H9 (cell line): ENCODE results near the gene JADE2. TPM values are rescaled to one million over a fixed set of nuclear protein-coding genes. Genes with fewer than 3 reads are reported as not detected.
A peak's percentile ranks its signal among the peaks of the same experiment; 100 is the strongest.

Experiments used
- DNase-seq: peaks from one replicate; pipeline ENCODE4 v3.0.0-alpha.2; 2017
- H2AFZ ChIP-seq: one replicate; pipeline ENCODE4 v1.6.1; 2013; ENCODE audit warnings: mild to moderate bottlenecking, low read length, control low read depth, moderate library complexity
- H2AK5ac ChIP-seq: 2 replicates; pipeline ENCODE4 v1.6.1; 2013; ENCODE audit warnings: low read length, control low read depth, mixed read lengths; ENCODE audit not compliant: insufficient read length
- H2BK120ac ChIP-seq: one replicate; pipeline ENCODE4 v1.6.1; 2013; ENCODE audit warnings: low read depth, mild to moderate bottlenecking, low read length, control low read depth, inconsistent platforms; ENCODE audit not compliant: poor library complexity, severe bottlenecking
- H2BK12ac ChIP-seq: 2 replicates; pipeline ENCODE4 v1.6.1; 2013; ENCODE audit warnings: low read length, control low read depth, mixed read lengths, low read depth; ENCODE audit not compliant: insufficient read length
- H2BK15ac ChIP-seq: 2 replicates; pipeline ENCODE4 v1.6.1; 2013; ENCODE audit warnings: low read depth, low read length, control low read depth
- H2BK20ac ChIP-seq: one replicate; pipeline ENCODE4 v1.6.1; 2013; ENCODE audit warnings: low read depth, mild to moderate bottlenecking, low read length, control low read depth, inconsistent platforms; ENCODE audit not compliant: poor library complexity, severe bottlenecking
- H2BK5ac ChIP-seq: 2 replicates; pipeline ENCODE4 v1.6.1; 2013; ENCODE audit warnings: low read length, control low read depth, mixed read lengths; ENCODE audit not compliant: insufficient read length
- H3K14ac ChIP-seq: 2 replicates; pipeline ENCODE4 v1.6.1; 2013; ENCODE audit warnings: low read length, control low read depth; ENCODE audit not compliant: insufficient read depth
- H3K18ac ChIP-seq: 2 replicates; pipeline ENCODE4 v1.6.1; 2013; ENCODE audit warnings: low read depth, mild to moderate bottlenecking, mixed read lengths, low read length, control low read depth; ENCODE audit not compliant: insufficient read length
- H3K23ac ChIP-seq: 2 replicates; pipeline ENCODE4 v1.6.1; 2013; ENCODE audit warnings: low read length, control low read depth, mixed read lengths, low read depth; ENCODE audit not compliant: insufficient read length
- H3K23me2 ChIP-seq: 2 replicates; pipeline ENCODE4 v1.6.1; 2013; ENCODE audit warnings: low read depth, mild to moderate bottlenecking, mixed read lengths, low read length, control low read depth; ENCODE audit not compliant: insufficient read length, poor library complexity, severe bottlenecking
- H3K27ac ChIP-seq: 2 replicates; pipeline ENCODE4 v1.5.1; 2013; ENCODE audit warnings: low read length, control low read depth, mixed read lengths, low read depth; ENCODE audit not compliant: insufficient read length
- H3K27me3 ChIP-seq: 2 replicates; pipeline ENCODE4 v1.6.1; 2013; ENCODE audit warnings: low read length, control low read depth, inconsistent platforms; ENCODE audit not compliant: insufficient read depth
- H3K4ac ChIP-seq: 2 replicates; pipeline ENCODE4 v1.6.1; 2013; ENCODE audit warnings: low read depth, mild to moderate bottlenecking, control low read depth, inconsistent platforms, low read length, moderate library complexity
- H3K4me1 ChIP-seq: 2 replicates; pipeline ENCODE4 v1.6.1; 2013; ENCODE audit warnings: low read length, control low read depth, inconsistent platforms; ENCODE audit not compliant: insufficient read depth
- H3K4me2 ChIP-seq: 2 replicates; pipeline ENCODE4 v1.6.1; 2013; ENCODE audit warnings: low read length, control low read depth, mixed read lengths; ENCODE audit not compliant: insufficient read length, insufficient read depth
- H3K56ac ChIP-seq: 2 replicates; pipeline ENCODE4 v1.6.1; 2013; ENCODE audit warnings: low read depth, mild to moderate bottlenecking, mixed read lengths, low read length, control low read depth; ENCODE audit not compliant: insufficient read length
- H3K79me1 ChIP-seq: 2 replicates; pipeline ENCODE4 v1.6.1; 2013; ENCODE audit warnings: low read depth, mild to moderate bottlenecking, moderate library complexity, low read length, control low read depth, inconsistent platforms; ENCODE audit not compliant: insufficient read depth, poor library complexity, severe bottlenecking
- H3K79me2 ChIP-seq: 2 replicates; pipeline ENCODE4 v1.6.1; 2013; ENCODE audit warnings: low read length, control low read depth, inconsistent platforms; ENCODE audit not compliant: insufficient read depth
- H3K9ac ChIP-seq: 2 replicates; pipeline ENCODE4 v1.6.1; 2013; ENCODE audit warnings: low read length, control low read depth, mixed read lengths; ENCODE audit not compliant: insufficient read length; ENCODE audit errors: extremely low read depth
- H3K9me3 ChIP-seq: one replicate; pipeline ENCODE4 v1.6.1; 2013; ENCODE audit warnings: low read depth, low read length, inconsistent platforms; ENCODE audit not compliant: control insufficient read depth
- H3T11ph ChIP-seq: one replicate; pipeline ENCODE4 v1.6.1; 2013; ENCODE audit warnings: mild to moderate bottlenecking, low read length, control low read depth, inconsistent platforms
- H4K20me1 ChIP-seq: one replicate; pipeline ENCODE4 v1.6.1; 2013; ENCODE audit not compliant: control insufficient read depth, insufficient read length, insufficient read depth
- H4K5ac ChIP-seq: 2 replicates; pipeline ENCODE4 v1.6.1; 2013; ENCODE audit warnings: low read depth, mild to moderate bottlenecking, mixed read lengths, low read length, control low read depth; ENCODE audit not compliant: insufficient read length
- H4K8ac ChIP-seq: replicated peaks from 2 replicates; pipeline ENCODE4 v1.6.1; 2013; ENCODE audit warnings: low read length, control low read depth, mixed read lengths, low read depth; ENCODE audit not compliant: insufficient read length
- H4K91ac ChIP-seq: 2 replicates; pipeline ENCODE4 v1.6.1; 2013; ENCODE audit warnings: low read depth, mild to moderate bottlenecking, moderate library complexity, mixed read lengths, low read length, control low read depth; ENCODE audit not compliant: insufficient read length
- H3K27ac Mint-ChIP-seq, 3 experiments: 2 replicates in 2 of 3; 3 replicates in 1 of 3; pipeline ENCODE4 v1.8.0; 2020 to 2021; ENCODE audit warnings: mixed read lengths in 3 of 3, mild to moderate bottlenecking in 1 of 3, moderate library complexity in 1 of 3
- H3K27me3 Mint-ChIP-seq: 2 replicates; pipeline ENCODE4 v1.8.0; 2021; ENCODE audit warnings: low read depth, mild to moderate bottlenecking, moderate library complexity, mixed read lengths
- H3K36me3 Mint-ChIP-seq, 3 experiments: 2 replicates in 2 of 3; 3 replicates in 1 of 3; pipeline ENCODE4 v1.8.0; 2020 to 2021; ENCODE audit warnings: low read depth in 3 of 3, mixed read lengths in 3 of 3; ENCODE audit not compliant: insufficient read depth in 1 of 3
- H3K4me1 Mint-ChIP-seq, 2 experiments: 2 replicates each; pipeline ENCODE4 v1.8.0; 2020; ENCODE audit warnings: mixed read lengths in 2 of 2
- H3K4me3 Mint-ChIP-seq, 2 experiments: 2 replicates in 1 of 2; 3 replicates in 1 of 2; pipeline ENCODE4 v1.8.0; 2020 to 2021; ENCODE audit warnings: mild to moderate bottlenecking in 2 of 2, mixed read lengths in 2 of 2, moderate library complexity in 1 of 2
- H3K9me3 Mint-ChIP-seq, 2 experiments: 2 replicates in 1 of 2; 3 replicates in 1 of 2; pipeline ENCODE4 v1.8.0; 2020; ENCODE audit warnings: mild to moderate bottlenecking in 2 of 2, mixed read lengths in 2 of 2, moderate library complexity in 1 of 2
- WGBS: extraction: QIAGEN DNeasy Blood & Tissue Kit; methylation state at CpG from one replicate; pipeline ENCODE4 v1.1.7; 2013; ENCODE audit warnings: missing lambda C conversion rate, low lambda C conversion rate, mixed read lengths; ENCODE audit not compliant: insufficient read length; ENCODE audit errors: extremely low coverage; 5-methylcytosine and 5-hydroxymethylcytosine counted together
- total RNA-seq: library from RNA; stranded (reverse); gene quantifications from 2 replicates; pipeline ENCODE4 v1.2.1, GENCODE V29; 2021
- TF ChIP-seq, protein P1 (sequence below): fragments of 200-600 bp; sonication (generic); conservative IDR thresholded peaks from 3 replicates; pipeline ENCODE4 v1.8.0; 2021; ENCODE audit warnings: antibody characterized with exemption, mild to moderate bottlenecking

The JADE2 gene
- total RNA-seq, 1 experiment from 2014 or later, result 99.7 TPM

- WGBS, result no CpG with 5 or more reads among the region's 9 CpGs
- no peaks in the 10 kb centered on the region for H3K27me3 Mint-ChIP-seq
- Histone ChIP-seq H3K9ac (peak overlapping the region; percentile 17), H3K23me2 (no peaks in the 10 kb centered on the region), H3K79me1 (no peaks in the 10 kb centered on the region), H3K14ac (peak overlapping the region; percentile 77), H2BK20ac (no peak overlapping the region), H3K18ac (peak overlapping the region; percentile 78), H4K91ac (peak overlapping the region; percentile 65), H4K20me1 (no peaks in the 10 kb centered on the region), H3T11ph (peak overlapping the region; percentile 26), H3K4ac (peak overlapping the region; percentile 15; the same call in 1 of the 2 replicates), H4K5ac (peak overlapping the region; percentile 19), H2AFZ (no peak overlapping the region), H3K79me2 (no peaks in the 10 kb centered on the region), H3K27me3 (no peaks in the 10 kb centered on the region), H3K27ac (peak overlapping the region; percentile 49), H2BK12ac (peak overlapping the region; percentile 100), H2BK5ac (peak overlapping the region; percentile 6), H3K9me3 (no peaks in the 10 kb centered on the region), H4K8ac (no peak overlapping the region), H2AK5ac (peak overlapping the region; percentile 46), H3K56ac (no peak overlapping the region), H2BK120ac (no peak overlapping the region), H3K23ac (no peak overlapping the region), H2BK15ac (no peak overlapping the region), H3K4me2 (peak overlapping the region; percentile 9), H3K4me1 (peaks cover 14% of the 10 kb centered on the region; the same call in 1 of the 2 replicates)
- peak overlapping the region; percentile 93 to 99 (median 96) for H3K27ac Mint-ChIP-seq
- peak; percentile 93 for DNase-seq
- TF ChIP-seq, protein P1, sequence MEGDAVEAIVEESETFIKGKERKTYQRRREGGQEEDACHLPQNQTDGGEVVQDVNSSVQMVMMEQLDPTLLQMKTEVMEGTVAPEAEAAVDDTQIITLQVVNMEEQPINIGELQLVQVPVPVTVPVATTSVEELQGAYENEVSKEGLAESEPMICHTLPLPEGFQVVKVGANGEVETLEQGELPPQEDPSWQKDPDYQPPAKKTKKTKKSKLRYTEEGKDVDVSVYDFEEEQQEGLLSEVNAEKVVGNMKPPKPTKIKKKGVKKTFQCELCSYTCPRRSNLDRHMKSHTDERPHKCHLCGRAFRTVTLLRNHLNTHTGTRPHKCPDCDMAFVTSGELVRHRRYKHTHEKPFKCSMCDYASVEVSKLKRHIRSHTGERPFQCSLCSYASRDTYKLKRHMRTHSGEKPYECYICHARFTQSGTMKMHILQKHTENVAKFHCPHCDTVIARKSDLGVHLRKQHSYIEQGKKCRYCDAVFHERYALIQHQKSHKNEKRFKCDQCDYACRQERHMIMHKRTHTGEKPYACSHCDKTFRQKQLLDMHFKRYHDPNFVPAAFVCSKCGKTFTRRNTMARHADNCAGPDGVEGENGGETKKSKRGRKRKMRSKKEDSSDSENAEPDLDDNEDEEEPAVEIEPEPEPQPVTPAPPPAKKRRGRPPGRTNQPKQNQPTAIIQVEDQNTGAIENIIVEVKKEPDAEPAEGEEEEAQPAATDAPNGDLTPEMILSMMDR, result no peak
- H3K9me3 Mint-ChIP-seq, result no peaks in the 10 kb centered on the region; a peak in 1 of 5 replicates
- H3K36me3 Mint-ChIP-seq, result no peaks in the 10 kb centered on the region; a peak in 1 of 7 replicates
- peaks cover 40 to 47% of the 10 kb centered on the region in 2 experiments for H3K4me1 Mint-ChIP-seq
- peak overlapping the region in 1 of 2 experiments; percentile 20; a peak in 3 of 5 replicates for H3K4me3 Mint-ChIP-seq
These were observed 14.3 kb upstream of the JADE2 start for GRCh38 chr5:134510970-134511795.
